Colonic mucosa (tissue), 4 donors: ENCODE results near the gene GSTK1. TPM values are rescaled to one million over a fixed set of nuclear protein-coding genes. Genes with fewer than 3 reads are reported as not detected.

Experiments
- DNase-seq: peaks from one replicate; pipeline ENCODE4 v3.0.0-alpha.2; 2020
- H3K27ac ChIP-seq: fragments of 200-600 bp; one replicate; pipeline ENCODE4 v1.8.0; 2021
- H3K27me3 ChIP-seq: fragments of 200-600 bp; one replicate; pipeline ENCODE4 v1.8.0; 2021
- H3K36me3 ChIP-seq: fragments of 200-600 bp; one replicate; pipeline ENCODE4 v1.8.0; 2021
- H3K4me1 ChIP-seq: fragments of 200-600 bp; one replicate; pipeline ENCODE4 v1.8.0; 2021; ENCODE audit warnings: mild to moderate bottlenecking
- H3K4me3 ChIP-seq: fragments of 200-600 bp; one replicate; pipeline ENCODE4 v1.8.0; 2021
- H3K9ac ChIP-seq, 2 donors: one replicate each; pipeline ENCODE4 v1.7.0; 2013; ENCODE audit warnings: control low read depth in 2 of 2, low read depth in 2 of 2, low read length in 2 of 2
- H3K9me3 ChIP-seq: fragments of 200-600 bp; one replicate; pipeline ENCODE4 v1.8.0; 2021
- intact Hi-C: fragments of 100-400 bp; cut with DNase I; formaldehyde crosslinking; loops from one replicate; pipeline ENCODE4 v1.14.1; 2022
- total RNA-seq, 2 donors: library from RNA; stranded (reverse); fragmentation: NEBNext Ultra II Directional in 1 of 2; extraction: Animal tissue kit (Norgen Biotek cat#: 25700) in 1 of 2; gene quantifications; one replicate each; pipeline ENCODE4 v1.2.1, GENCODE V29; 2021
- TF ChIP-seq, protein P1 (sequence below): fragments of 200-600 bp; IDR thresholded peaks from one replicate; pipeline ENCODE4 v1.8.0; 2022; ENCODE audit warnings: antibody characterized with exemption, mild to moderate bottlenecking
- donor health status: healthy.
- donor health status: DM: no; HTN: no; CAD: no.
- donor health status: DM: no; HTN: no; CAD: no.

GSTK1 gene
- total RNA-seq, 2 donors from 2014 or later, result 210 to 272 TPM

GRCh38 chr7:143285806-143286521 is 22.7 kb downstream of the GSTK1 start:
- TF ChIP-seq, protein P1, sequence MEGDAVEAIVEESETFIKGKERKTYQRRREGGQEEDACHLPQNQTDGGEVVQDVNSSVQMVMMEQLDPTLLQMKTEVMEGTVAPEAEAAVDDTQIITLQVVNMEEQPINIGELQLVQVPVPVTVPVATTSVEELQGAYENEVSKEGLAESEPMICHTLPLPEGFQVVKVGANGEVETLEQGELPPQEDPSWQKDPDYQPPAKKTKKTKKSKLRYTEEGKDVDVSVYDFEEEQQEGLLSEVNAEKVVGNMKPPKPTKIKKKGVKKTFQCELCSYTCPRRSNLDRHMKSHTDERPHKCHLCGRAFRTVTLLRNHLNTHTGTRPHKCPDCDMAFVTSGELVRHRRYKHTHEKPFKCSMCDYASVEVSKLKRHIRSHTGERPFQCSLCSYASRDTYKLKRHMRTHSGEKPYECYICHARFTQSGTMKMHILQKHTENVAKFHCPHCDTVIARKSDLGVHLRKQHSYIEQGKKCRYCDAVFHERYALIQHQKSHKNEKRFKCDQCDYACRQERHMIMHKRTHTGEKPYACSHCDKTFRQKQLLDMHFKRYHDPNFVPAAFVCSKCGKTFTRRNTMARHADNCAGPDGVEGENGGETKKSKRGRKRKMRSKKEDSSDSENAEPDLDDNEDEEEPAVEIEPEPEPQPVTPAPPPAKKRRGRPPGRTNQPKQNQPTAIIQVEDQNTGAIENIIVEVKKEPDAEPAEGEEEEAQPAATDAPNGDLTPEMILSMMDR, result no peak
- Histone ChIP-seq H3K4me1 (peaks cover 4% of the 10 kb centered on the region), H3K27me3 (no peaks in the 10 kb centered on the region), H3K9me3 (no peaks in the 10 kb centered on the region), H3K9ac (peak overlapping the region in 1 of 2 donors; percentile 94), H3K36me3 (no peaks in the 10 kb centered on the region), H3K27ac (peak overlapping the region; percentile 80), H3K4me3 (peak overlapping the region; percentile 5)
- DNase-seq, result no peak
- intact Hi-C loops, result no loop called here

GRCh38 chr7:143286522-143286890 is 23.3 kb downstream of the GSTK1 start:
- Histone ChIP-seq H3K4me1 (peaks cover 4% of the 10 kb centered on the region), H3K4me3 (no peak overlapping the region), H3K36me3 (no peaks in the 10 kb centered on the region), H3K9ac (peak overlapping the region in 1 of 2 donors; percentile 94), H3K27ac (no peak overlapping the region), H3K27me3 (no peaks in the 10 kb centered on the region), H3K9me3 (no peaks in the 10 kb centered on the region)
- TF ChIP-seq, protein P1, result no peak
- no peak for DNase-seq
- intact Hi-C loops, result no loop called here

- Histone ChIP-seq H3K27ac (peak overlapping the region; percentile 53), H3K4me3 (peak overlapping the region; percentile 89), H3K9ac (peak overlapping the region in 1 of 2 donors; percentile 53), H3K9me3 (no peaks in the 10 kb centered on the region), H3K36me3 (no peaks in the 10 kb centered on the region), H3K4me1 (peaks cover 4% of the 10 kb centered on the region), H3K27me3 (no peaks in the 10 kb centered on the region)
- no peak for DNase-seq
- TF ChIP-seq, protein P1, result no peak
- intact Hi-C loops, result no loop called here
Measured at GRCh38 chr7:143287339-143287934, 24.2 kb downstream of the GSTK1 start.

- intact Hi-C loops, result no loop called here
- peak within 1 kb of the TSS; percentile 89 for H3K4me3 ChIP-seq
Measured at GRCh38 chr7:143287935-143288826, 24.9 kb downstream of the GSTK1 start, which contains the start of gene CASP2. TSS of gene CASP2 (plus strand) at chr7:143288351. CDS start at chr7:143288456, 105 bp downstream.

More at GRCh38 chr7:143287935-143288826, 24.9 kb downstream of the GSTK1 start, which contains the start of gene CASP2:
- H3K27me3 ChIP-seq, result no peaks in the 10 kb centered on the region
- peaks cover 1% of the 10 kb centered on the region for H3K36me3 ChIP-seq
- no peaks in the 10 kb centered on the region for H3K9me3 ChIP-seq
- TF ChIP-seq, protein P1, result peak; percentile 35
- H3K4me1 ChIP-seq, result peaks cover 4% of the 10 kb centered on the region
- peak; percentile 99 for DNase-seq
- H3K9ac ChIP-seq, result peak within 1 kb of the TSS; percentile 74 to 79
- H3K27ac ChIP-seq, result peak within 1 kb of the TSS; percentile 93
